Measurements from ENCODE around the gene MTMR1.

Gene MTMR1

DNA sequence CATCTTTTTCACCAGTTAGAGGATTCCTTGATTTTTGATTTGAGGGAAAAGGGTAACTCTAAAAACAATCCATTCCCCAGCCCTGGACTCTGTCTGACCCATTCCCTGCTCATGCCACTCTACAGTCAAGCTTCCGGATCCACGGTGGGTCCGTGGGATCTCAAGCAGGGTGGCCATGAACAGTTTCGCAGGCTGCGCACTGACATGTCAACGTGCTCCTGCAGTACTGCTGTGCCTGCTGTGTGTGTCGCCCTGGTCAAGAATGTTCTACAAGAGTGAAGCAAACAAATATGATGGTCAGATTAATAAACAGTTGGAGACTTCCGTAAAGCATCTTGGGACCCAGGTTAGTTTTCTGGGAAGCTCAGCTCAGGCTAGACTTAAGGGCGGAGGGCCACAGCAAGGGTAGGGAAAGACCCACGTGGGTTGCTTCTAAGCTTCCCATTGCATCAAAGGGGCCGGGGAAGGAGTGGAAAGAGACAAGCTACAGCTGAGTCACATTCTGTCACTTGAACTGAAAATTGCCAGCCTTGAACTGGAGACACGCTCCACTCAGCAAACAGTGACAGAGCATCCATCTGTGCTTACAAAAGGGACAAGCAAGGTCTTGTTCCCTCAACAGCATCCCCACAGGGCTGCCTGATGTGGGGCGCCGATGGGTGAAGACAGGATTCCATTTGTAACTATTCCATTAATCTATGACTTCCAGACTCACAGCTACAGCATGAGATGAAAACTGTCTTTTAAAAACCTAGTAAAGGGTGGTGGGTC lies 81.8 kb downstream of the MTMR1 start:
- Histone ChIP-seq H3K27ac (no peak overlapping the region), H3K36me3 (ENCODE audit: insufficient read depth, low read length) (no peaks in the 10 kb centered on the region), H3K9me3 (ENCODE audit: low read depth, low read length) (no peaks in the 10 kb centered on the region), H3K9ac (ENCODE audit: insufficient read length) (no peak overlapping the region), H3K4me3 (no peak overlapping the region)
- no peak for TF ChIP-seq EZH2 (IDR thresholded peaks at IDR 0.05)
- no peak for TF ChIP-seq FOXP2 (optimal IDR thresholded peaks at IDR 0.05; ENCODE audit: control extremely low read depth, extremely low read length, insufficient read depth)
- TF ChIP-seq POLR2AphosphoS5 (IDR thresholded peaks at IDR 0.05; ENCODE audit: borderline replicate concordance, low read depth, low read length): no peak
- no peak for DNase-seq (ENCODE audit: low read depth, low spot score)

GRCh38 chrX:150775569-150776350 lies 82.6 kb downstream of the MTMR1 start:
- TF ChIP-seq FOXP2 (optimal IDR thresholded peaks at IDR 0.05; ENCODE audit: control extremely low read depth, extremely low read length, insufficient read depth) (no peak), POLR2AphosphoS5 (IDR thresholded peaks at IDR 0.05; ENCODE audit: borderline replicate concordance, low read depth, low read length) (no peak), EZH2 (IDR thresholded peaks at IDR 0.05) (no peak)
- no peak for DNase-seq (ENCODE audit: low read depth, low spot score)

DNA sequence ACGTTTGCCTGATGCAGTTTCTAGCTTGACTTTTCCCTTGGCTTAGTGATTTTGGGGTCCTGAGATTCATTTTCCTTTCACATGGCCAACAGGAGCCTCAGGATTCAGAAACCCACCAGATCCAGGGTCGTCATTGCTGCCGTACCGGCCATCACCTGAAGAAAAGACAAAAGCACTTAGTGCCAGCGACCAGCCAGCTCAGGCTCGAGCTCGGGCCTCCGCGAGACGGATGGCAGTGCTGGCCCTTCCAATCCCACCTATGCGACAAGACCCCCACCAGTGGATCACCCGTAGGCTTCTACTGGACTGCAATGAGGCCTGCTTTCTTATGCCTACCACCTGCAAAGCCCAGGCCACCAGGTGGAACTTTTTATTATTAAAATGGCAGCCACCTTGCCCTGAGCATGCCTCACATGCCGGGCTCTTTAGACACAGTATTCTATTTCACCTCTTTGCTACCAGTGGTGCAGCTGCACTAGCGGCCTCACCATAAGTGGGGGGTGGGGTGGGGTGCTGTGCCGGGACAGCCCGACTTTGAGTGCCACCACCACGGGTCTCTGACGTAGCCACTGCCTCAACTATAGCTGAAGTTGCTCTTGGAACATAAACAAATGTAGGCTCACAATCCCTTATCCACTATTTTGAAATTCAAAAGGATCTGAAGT lies 84.3 kb downstream of the MTMR1 start:
- Histone ChIP-seq H3K36me3 (ENCODE audit: insufficient read depth, low read length) (no peaks in the 10 kb centered on the region), H3K9ac (ENCODE audit: insufficient read length) (no peak overlapping the region), H3K27ac (no peak overlapping the region), H3K4me3 (no peak overlapping the region), H3K9me3 (ENCODE audit: low read depth, low read length) (no peaks in the 10 kb centered on the region)
- DNase-seq (ENCODE audit: low read depth, low spot score): no peak
- TF ChIP-seq POLR2AphosphoS5 (IDR thresholded peaks at IDR 0.05; ENCODE audit: borderline replicate concordance, low read depth, low read length): no peak
- TF ChIP-seq EZH2 (IDR thresholded peaks at IDR 0.05): no peak

More at GRCh38 chrX:150775569-150776350, 82.6 kb downstream of the MTMR1 start:
- no peaks in the 10 kb centered on the region for H3K9me3 ChIP-seq (ENCODE audit: low read depth, low read length)
- no peaks in the 10 kb centered on the region for H3K36me3 ChIP-seq (ENCODE audit: insufficient read depth, low read length)
- H3K4me3 ChIP-seq: no peak overlapping the region
- no peak overlapping the region for H3K27ac ChIP-seq
- no peak overlapping the region for H3K9ac ChIP-seq (ENCODE audit: insufficient read length)

- DNase-seq (ENCODE audit: low read depth, low spot score): no peak
- Histone ChIP-seq H3K9ac (ENCODE audit: insufficient read length) (no peak overlapping the region), H3K4me3 (no peak overlapping the region), H3K36me3 (ENCODE audit: insufficient read depth, low read length) (no peaks in the 10 kb centered on the region), H3K9me3 (ENCODE audit: low read depth, low read length) (no peaks in the 10 kb centered on the region), H3K27ac (no peak overlapping the region)
- TF ChIP-seq EZH2 (IDR thresholded peaks at IDR 0.05): no peak
Measured at GRCh38 chrX:150779385-150779784, 86.2 kb downstream of the MTMR1 start.

DNA sequence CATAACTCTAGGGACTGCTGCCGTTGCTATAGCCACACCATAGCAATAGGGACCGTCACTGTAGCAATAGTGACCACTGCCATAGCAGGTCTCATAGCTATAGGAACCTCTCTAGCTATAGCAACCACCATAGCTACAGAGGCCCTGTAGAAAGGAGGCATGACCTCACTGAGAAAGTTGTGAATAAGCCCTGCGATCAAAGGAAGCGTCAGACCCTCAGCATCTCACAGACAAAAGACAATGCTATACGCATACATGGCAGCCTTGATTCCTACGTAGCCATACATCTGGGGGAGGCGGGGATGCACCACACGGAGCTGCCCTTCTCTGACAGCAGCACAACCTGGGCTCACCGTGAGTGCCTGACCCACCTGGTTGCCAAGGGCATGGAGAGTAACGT lies 88.5 kb downstream of the MTMR1 start:
- no peak overlapping the region for H3K9ac ChIP-seq (ENCODE audit: insufficient read length)
- H3K36me3 ChIP-seq (ENCODE audit: insufficient read depth, low read length): no peaks in the 10 kb centered on the region
- H3K9me3 ChIP-seq (ENCODE audit: low read depth, low read length): no peaks in the 10 kb centered on the region
- no peak for DNase-seq (ENCODE audit: low read depth, low spot score)
- no peak overlapping the region for H3K4me3 ChIP-seq
- H3K27ac ChIP-seq: no peak overlapping the region
- TF ChIP-seq POLR2AphosphoS5 (IDR thresholded peaks at IDR 0.05; ENCODE audit: borderline replicate concordance, low read depth, low read length): no peak
- no peak for TF ChIP-seq FOXP2 (optimal IDR thresholded peaks at IDR 0.05; ENCODE audit: control extremely low read depth, extremely low read length, insufficient read depth)
- no peak for TF ChIP-seq EZH2 (IDR thresholded peaks at IDR 0.05)

DNA sequence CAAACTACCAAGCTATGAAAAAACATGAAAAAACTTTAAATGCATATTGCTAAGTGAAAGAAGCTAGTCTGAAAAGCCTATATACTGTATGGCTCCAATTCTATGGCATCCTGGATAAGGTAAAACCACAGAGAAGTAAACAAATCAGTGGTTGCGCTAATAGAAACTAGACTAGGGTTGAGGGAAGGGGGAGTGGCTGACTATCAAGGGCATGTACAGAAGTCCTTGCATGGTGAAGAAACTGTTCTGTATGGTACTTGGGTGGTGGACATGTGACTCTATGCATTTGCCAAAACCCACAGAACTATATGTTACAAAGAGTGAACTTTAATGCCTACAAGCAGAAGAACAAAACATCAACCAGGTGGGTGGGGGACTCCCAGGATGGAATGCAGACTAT lies 96.8 kb downstream of the MTMR1 start:
- H3K27ac ChIP-seq: no peak overlapping the region
- H3K36me3 ChIP-seq (ENCODE audit: insufficient read depth, low read length): peaks cover 12% of the 10 kb centered on the region; the same call in 1 of the 2 replicates
- no peak for TF ChIP-seq EZH2 (IDR thresholded peaks at IDR 0.05)
- no peak for TF ChIP-seq POLR2AphosphoS5 (IDR thresholded peaks at IDR 0.05; ENCODE audit: borderline replicate concordance, low read depth, low read length)
- TF ChIP-seq FOXP2 (optimal IDR thresholded peaks at IDR 0.05; ENCODE audit: control extremely low read depth, extremely low read length, insufficient read depth): no peak
- H3K9me3 ChIP-seq (ENCODE audit: low read depth, low read length): no peaks in the 10 kb centered on the region
- no peak for DNase-seq (ENCODE audit: low read depth, low spot score)
- no peak overlapping the region for H3K4me3 ChIP-seq
- no peak overlapping the region for H3K9ac ChIP-seq (ENCODE audit: insufficient read length)

DNA sequence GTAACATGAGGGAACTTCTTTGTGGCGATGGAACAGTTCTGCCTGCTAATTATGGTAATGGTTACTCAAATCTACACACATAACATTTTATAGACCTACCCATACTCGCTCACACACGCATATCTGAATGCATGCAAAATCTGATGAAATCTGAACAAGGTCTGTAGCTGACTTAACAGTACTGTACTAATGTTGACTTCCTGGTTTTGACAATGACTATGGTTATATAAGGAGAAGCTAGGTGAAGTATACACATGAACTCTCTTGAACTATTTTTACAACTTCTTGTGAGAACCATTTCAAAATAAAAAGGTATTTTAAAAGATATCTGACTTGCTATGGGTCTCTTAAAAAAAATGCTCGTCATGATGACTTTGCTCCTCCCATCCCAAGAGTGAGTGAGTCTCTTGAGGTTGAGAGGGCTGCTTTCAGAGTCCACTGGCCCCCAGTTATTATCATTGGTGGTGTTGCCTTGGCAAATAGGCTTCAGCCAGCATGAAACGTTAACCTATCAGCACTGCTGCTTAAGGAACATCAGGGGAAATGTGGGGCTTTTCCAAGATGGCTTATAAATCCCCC lies 99.8 kb downstream of the MTMR1 start:
- H3K9me3 ChIP-seq (ENCODE audit: low read depth, low read length): no peaks in the 10 kb centered on the region
- H3K27ac ChIP-seq: no peak overlapping the region
- H3K36me3 ChIP-seq (ENCODE audit: insufficient read depth, low read length): peaks cover 12% of the 10 kb centered on the region; the same call in 1 of the 2 replicates
- TF ChIP-seq EZH2 (IDR thresholded peaks at IDR 0.05): no peak
- no peak for TF ChIP-seq POLR2AphosphoS5 (IDR thresholded peaks at IDR 0.05; ENCODE audit: borderline replicate concordance, low read depth, low read length)
- no peak for TF ChIP-seq FOXP2 (optimal IDR thresholded peaks at IDR 0.05; ENCODE audit: control extremely low read depth, extremely low read length, insufficient read depth)
- H3K9ac ChIP-seq (ENCODE audit: insufficient read length): no peak overlapping the region
- H3K4me3 ChIP-seq: no peak overlapping the region
- DNase-seq (ENCODE audit: low read depth, low spot score): no peak

DNA sequence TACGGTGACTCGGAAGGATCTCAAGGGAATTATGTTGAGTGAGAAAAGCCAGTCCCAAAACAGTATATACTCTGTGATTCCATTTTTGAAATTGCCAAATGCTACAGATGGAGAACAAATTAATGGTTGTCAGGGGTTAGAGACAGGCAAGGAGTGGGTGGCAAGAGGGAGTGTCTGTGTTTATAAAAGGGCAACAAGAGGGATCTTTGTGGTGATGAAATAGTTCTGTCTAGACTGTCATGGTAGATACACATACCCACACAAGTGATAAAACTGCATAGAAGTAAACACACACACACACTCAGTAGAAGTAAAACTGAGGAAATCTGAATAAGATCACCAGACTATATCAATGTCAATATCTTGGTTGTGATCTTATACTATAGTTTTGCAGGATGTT lies 112.5 kb downstream of the MTMR1 start:
- DNase-seq (ENCODE audit: low read depth, low spot score): no peak
- H3K9me3 ChIP-seq (ENCODE audit: low read depth, low read length): no peaks in the 10 kb centered on the region
- no peak overlapping the region for H3K4me3 ChIP-seq
- no peak overlapping the region for H3K27ac ChIP-seq
- no peak overlapping the region for H3K9ac ChIP-seq (ENCODE audit: insufficient read length)
- H3K36me3 ChIP-seq (ENCODE audit: insufficient read depth, low read length): no peaks in the 10 kb centered on the region
- TF ChIP-seq POLR2AphosphoS5 (IDR thresholded peaks at IDR 0.05; ENCODE audit: borderline replicate concordance, low read depth, low read length) (no peak), EZH2 (IDR thresholded peaks at IDR 0.05) (no peak), FOXP2 (optimal IDR thresholded peaks at IDR 0.05; ENCODE audit: control extremely low read depth, extremely low read length, insufficient read depth) (no peak)
